IPS-15b (cell line): ENCODE measurements around the gene FBXL16.

Experiments
- H3K27me3 ChIP-seq: one replicate; pipeline ENCODE4 v1.6.1; 2013; ENCODE audit warnings: low read length; ENCODE audit not compliant: control insufficient read depth, insufficient read depth
- H3K36me3 ChIP-seq: one replicate; pipeline ENCODE4 v1.6.1; 2013; ENCODE audit warnings: low read length; ENCODE audit not compliant: control insufficient read depth, insufficient read depth
- H3K4me1 ChIP-seq: one replicate; pipeline ENCODE4 v1.6.1; 2013; ENCODE audit warnings: mild to moderate bottlenecking, low read length; ENCODE audit not compliant: control insufficient read depth, insufficient read depth
- H3K4me3 ChIP-seq: one replicate; pipeline ENCODE4 v1.5.1; 2013; ENCODE audit warnings: low read depth, low read length
- H3K9ac ChIP-seq: one replicate; pipeline ENCODE4 v1.6.1; 2013; ENCODE audit warnings: low read depth, mild to moderate bottlenecking, low read length
- H3K9me3 ChIP-seq: one replicate; pipeline ENCODE4 v1.6.1; 2013; ENCODE audit warnings: mild to moderate bottlenecking, low read length; ENCODE audit not compliant: control insufficient read depth, insufficient read depth

The FBXL16 gene

DNA sequence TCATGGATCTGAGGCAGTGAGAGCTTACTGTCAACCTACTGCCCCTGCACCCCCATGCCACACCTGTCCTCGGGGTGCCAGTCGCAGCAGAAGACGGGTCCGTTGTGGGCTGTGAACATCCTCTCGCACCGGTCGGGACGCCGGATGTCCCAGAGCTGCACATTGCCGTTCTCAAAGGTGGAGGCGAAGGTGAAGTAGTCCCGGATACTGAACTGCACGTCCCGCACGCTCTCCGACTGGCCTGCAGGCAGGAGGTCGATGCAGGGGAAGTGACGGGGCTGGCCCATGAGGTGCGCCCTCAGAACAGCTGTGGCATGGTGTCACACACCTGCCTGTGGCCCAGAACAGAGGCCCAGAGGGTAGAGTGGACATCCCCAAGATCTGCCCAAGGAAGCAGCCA is 18.1 kb downstream of the FBXL16 start:
- H3K4me3 ChIP-seq = no peak overlapping the region
- no peak overlapping the region for H3K9ac ChIP-seq
- H3K36me3 ChIP-seq = peaks cover 28% of the 10 kb centered on the region
- peaks cover 12% of the 10 kb centered on the region for H3K27me3 ChIP-seq
- H3K4me1 ChIP-seq = peaks cover 3% of the 10 kb centered on the region
- no peaks in the 10 kb centered on the region for H3K9me3 ChIP-seq

DNA sequence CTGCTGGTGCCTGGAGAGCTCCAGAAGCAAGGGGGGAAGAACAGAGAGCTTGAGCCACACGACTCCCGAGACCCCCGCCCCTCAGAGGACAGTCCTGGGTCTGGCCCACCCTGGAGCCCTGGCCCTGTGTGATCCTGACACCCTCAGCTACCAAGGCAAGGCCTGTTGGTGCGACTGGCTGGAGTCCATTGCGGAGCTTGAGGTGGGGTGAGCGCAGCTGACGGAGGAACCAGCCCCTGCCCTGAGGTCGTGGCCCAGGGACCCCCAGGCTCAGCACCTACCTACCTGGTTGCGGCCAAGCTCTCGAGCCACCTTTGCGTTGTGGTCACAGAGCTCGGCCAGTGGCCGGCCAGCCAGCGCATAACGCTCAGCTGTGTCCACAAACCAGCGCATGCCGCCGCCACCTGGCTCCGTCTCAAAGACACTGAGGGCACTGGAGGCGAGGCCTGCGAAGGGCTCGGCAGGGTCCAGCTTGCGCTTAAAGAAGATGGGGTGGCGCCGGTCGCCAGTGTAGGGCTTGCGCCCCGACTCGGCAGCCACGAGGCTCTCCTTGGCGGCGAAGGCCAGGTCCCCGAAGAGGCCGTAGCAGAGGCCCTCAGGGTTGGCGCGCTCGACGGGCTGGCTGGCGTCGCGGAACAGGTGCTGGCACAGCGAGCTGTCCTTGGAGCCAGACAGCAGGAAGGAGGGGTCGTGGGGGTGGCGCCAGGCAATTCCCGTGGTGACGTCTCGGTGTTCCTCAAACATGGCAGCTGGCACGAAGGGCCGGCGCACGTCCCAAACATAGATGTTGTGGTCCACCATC is 18.9 kb downstream of the FBXL16 start:
- H3K4me1 ChIP-seq = peaks cover 3% of the 10 kb centered on the region
- H3K9me3 ChIP-seq = no peaks in the 10 kb centered on the region
- peaks cover 36% of the 10 kb centered on the region for H3K36me3 ChIP-seq
- peaks cover 4% of the 10 kb centered on the region for H3K27me3 ChIP-seq
- H3K9ac ChIP-seq = no peak overlapping the region
- no peak overlapping the region for H3K4me3 ChIP-seq

DNA sequence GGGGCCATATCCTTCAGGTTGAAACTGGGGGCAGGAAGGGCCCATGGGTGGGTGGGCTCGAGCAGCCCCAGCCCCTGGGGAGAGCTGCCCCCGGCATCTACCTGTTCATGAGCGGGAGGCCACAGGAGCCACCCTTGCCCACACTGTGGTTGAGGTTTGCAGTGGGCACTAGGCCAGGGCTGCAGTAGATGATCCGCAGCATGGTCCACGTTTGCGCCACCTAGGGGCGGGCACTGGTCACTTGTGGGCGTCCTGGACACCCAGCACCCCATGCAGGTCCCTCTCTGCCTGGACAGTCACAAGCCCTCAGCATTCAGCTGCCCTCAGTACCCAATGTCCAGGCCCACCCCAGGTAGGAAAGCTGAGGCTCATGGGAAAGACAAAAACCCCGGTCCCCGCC is 19.6 kb downstream of the FBXL16 start:
- no peak overlapping the region for H3K9ac ChIP-seq

DNA sequence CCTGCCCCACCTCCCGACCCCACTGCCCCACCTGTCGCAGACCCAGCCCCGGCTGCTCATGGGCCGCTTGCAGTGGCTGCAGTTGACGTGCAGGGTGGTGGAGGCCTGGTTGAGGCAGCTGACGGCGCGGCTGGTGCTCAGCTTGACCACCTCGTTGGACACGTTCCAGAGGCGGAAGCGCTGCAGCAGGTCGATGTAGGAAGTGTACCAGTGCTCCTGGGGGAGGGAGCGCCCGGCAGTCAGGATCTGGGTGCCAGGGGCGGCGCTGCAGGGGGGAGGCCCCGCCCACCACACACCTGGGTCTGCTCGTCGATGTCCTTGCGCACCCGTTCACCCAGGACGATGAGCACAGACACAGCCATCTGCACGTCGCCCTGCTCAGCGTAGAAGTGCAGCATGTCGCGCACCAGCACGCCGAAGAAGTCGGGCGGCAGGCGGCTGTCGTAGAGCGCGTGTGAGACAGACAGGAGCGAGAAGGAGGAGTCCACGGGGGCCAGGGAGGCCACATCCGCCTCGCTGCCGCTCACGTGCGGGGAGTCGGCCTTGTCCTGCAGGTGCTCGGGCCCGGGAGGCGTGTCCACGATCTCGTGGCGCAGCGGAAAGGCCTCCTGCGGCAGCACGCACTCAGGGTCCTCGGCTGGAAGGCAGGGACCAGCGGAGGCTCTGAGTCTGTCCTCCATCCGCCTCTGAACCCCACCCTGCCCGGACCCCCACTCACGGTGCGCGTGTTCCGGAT is 20.5 kb downstream of the FBXL16 start:
- H3K27me3 ChIP-seq = no peaks in the 10 kb centered on the region
- H3K36me3 ChIP-seq = peaks cover 39% of the 10 kb centered on the region
- no peak overlapping the region for H3K9ac ChIP-seq
- H3K4me3 ChIP-seq = no peak overlapping the region
- no peaks in the 10 kb centered on the region for H3K9me3 ChIP-seq
- peaks cover 3% of the 10 kb centered on the region for H3K4me1 ChIP-seq

More for the DNA sequence above, 19.6 kb downstream of the FBXL16 start:
- H3K27me3 ChIP-seq = peaks cover under 1% of the 10 kb centered on the region
- peaks cover 39% of the 10 kb centered on the region for H3K36me3 ChIP-seq
- peaks cover 3% of the 10 kb centered on the region for H3K4me1 ChIP-seq
- H3K9me3 ChIP-seq = no peaks in the 10 kb centered on the region
- no peak overlapping the region for H3K4me3 ChIP-seq

DNA sequence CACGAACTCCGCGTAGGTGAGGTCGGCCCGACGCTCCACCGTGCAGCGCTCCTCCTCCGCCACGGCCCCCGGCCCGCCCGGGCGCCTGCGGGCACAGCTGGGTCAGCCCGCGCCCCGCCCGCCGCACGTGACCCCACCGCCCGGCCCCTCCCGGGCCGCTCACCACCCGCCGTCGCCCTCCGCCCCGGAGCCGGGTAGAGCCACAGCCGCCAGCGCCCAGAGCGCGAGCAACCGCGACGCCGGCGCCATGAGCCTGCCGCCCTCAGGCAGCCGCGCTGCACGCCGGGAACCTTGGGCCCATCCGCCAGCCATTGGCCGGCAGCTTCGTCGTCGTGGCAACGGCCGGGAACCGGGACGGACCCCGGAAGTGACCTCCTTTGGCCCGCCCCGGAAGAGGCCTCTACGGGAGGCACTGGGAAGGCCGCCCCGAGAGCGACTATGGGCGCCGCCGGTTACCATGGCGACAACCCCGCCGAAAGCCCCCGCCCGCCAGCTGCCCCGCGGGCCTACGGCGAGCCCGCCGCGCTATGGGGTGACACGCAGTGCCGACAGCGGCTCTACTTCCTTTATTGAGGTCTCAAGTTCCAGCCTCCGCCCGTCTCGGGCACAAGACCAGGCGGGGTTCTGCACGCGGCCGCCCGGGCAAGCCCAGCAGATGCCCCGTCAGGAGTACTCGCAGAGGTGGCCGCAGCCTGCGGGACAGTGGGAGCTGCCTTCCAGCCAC is 21.4 kb downstream of the FBXL16 start, which contains the start of gene JMJD8:
Gene JMJD8 (minus strand): TSS at position 264 of the 724 bp plus-strand sequence. CDS start 15 bp downstream, at position 249.
- no peaks in the 10 kb centered on the region for H3K9me3 ChIP-seq
- H3K9ac ChIP-seq = peak within 1 kb of the TSS; percentile 70
- no peaks in the 10 kb centered on the region for H3K27me3 ChIP-seq
- H3K4me3 ChIP-seq = peak within 1 kb of the TSS; percentile 75
- peaks cover 39% of the 10 kb centered on the region for H3K36me3 ChIP-seq
- H3K4me1 ChIP-seq = peaks cover 3% of the 10 kb centered on the region

DNA sequence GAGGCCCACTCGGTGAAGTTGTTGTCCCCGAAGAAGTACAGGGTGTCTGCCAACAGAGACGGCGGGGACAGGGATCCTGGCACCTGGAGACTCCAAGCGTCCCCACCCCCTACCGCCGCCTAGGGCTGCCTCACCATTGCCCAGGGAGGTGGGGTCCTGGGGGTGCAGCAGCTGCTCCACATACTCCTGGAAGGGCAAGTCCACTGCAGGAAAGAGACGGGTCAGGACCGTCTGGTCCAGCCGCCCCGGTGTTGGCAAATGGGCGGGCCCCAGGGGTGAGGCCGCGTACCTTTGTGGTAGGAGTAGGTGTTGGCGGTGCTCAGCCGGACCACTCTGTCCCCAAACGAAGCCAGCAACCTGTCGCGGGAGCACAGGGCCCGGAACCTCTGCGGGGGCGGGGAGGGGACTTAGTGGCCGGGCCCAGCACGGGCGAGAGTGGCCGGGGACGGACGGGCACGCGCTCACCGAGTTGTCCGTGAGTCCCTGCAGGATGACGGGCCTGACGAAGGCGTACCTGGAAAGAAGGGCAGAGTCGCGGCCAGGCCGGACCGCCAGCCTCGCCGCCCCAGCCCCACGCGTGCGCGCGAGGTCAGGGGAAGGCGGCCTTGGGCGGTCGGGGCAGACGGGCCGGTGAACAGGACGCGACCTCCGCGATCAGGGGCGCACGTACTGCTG is 22.1 kb downstream of the FBXL16 start:
- Histone ChIP-seq H3K9me3 (no peaks in the 10 kb centered on the region), H3K4me1 (peaks cover 3% of the 10 kb centered on the region), H3K36me3 (peaks cover 39% of the 10 kb centered on the region), H3K9ac (peak overlapping the region; percentile 70), H3K4me3 (peak overlapping the region; percentile 75), H3K27me3 (no peaks in the 10 kb centered on the region)

DNA sequence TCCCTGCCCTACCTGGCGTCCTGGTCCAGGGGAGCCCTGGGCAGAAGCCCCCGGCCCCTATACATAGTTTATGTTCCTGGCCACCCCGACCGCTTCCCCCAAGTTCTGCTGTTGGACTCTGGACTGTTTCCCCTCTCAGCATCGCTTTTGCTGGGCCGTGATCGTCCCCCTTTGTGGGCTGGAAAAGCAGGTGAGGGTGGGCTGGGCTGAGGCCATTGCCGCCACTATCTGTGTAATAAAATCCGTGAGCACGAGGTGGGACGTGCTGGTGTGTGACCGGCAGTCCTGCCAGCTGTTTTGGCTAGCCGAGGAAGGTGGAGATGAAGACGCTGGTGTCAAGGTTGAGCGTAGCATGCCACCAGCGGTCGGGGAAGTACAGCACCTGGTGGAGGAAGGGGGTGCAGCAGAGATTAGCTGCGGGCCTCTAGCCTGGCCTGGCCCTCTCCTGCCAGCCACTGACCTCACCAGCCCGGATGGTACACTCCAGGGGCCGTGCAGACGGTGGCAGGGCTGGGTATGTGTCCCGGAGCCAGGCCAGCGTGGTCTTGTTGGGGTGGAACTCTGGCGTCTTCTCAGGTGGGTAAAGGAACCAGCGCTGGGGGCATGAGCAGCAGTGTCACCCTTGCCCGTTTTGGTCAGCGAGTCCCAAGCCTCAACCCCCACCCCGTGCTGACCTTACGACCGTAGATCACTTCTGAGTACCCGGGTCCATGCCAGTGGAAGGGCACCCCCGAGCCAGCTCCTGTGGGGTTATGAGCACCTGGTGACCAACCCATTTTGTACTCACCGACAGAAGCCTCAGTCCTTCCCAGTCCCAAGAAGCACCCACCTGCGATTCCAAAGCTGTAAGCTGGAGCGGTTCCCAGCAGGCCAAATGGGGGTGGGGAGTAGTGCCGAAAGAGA is 22.9 kb downstream of the FBXL16 start:
- peak overlapping the region; percentile 75 for H3K4me3 ChIP-seq
- peaks cover 39% of the 10 kb centered on the region for H3K36me3 ChIP-seq
- no peaks in the 10 kb centered on the region for H3K9me3 ChIP-seq
- peaks cover 3% of the 10 kb centered on the region for H3K4me1 ChIP-seq
- H3K9ac ChIP-seq = no peak overlapping the region
- H3K27me3 ChIP-seq = no peaks in the 10 kb centered on the region

DNA sequence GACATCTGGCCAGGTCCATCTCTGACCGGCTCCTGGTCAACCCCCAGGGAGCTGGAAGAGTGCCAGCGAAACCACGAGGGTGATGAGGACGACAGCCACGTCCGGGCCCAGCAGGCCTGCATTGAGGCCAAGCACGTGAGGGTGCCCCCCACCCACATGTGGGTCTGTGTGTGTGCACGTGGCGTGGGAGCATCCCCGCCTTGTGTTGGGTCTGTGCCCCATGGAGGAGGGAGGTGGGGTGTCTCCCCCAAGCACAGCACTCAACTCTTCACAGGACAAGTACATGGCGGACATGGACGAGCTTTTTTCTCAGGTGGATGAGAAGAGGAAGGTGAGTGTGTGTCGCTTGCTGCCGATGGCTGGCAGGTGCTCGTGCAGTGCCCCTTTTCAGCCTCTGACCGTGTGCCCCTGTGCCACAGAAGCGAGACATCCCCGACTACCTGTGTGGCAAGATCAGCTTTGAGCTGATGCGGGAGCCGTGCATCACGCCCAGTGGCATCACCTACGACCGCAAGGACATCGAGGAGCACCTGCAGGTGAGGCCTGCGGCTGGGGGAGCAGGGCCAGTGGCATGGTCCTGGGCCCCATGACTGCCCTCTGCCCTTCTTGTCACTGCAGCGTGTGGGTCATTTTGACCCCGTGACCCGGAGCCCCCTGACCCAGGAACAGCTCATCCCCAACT is 23.7 kb downstream of the FBXL16 start:
- Histone ChIP-seq H3K9ac (no peak overlapping the region), H3K4me1 (peaks cover 3% of the 10 kb centered on the region), H3K36me3 (peaks cover 39% of the 10 kb centered on the region), H3K9me3 (no peaks in the 10 kb centered on the region), H3K27me3 (no peaks in the 10 kb centered on the region), H3K4me3 (peak overlapping the region; percentile 69)

DNA sequence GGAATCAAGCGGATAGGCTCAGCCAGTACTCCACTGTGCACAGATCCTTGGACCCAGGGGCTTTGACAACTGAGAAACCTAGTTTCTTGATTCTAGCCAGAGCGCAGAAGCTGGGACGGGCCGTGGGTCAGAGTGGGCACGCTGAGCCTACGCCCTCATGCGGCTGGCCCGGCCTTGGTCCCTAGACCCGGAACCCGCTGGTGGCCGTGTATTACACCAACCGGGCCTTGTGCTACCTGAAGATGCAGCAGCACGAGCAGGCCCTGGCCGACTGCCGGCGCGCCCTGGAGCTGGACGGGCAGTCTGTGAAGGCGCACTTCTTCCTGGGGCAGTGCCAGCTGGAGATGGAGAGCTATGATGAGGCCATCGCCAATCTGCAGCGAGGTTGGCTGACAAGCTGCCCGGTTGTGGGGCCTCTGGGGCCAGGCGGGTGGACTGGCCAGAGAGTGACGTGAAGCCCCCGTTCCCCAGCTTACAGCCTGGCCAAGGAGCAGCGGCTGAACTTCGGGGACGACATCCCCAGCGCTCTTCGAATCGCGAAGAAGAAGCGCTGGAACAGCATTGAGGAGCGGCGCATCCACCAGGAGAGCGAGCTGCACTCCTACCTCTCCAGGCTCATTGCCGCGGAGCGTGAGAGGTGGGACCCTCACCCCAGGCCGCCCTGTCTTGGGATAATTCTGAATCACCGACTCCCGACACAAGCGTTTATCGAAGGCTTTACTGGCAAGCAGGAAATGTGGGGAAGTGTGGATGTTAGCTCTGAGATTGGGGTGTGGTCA is 24.4 kb downstream of the FBXL16 start:
- H3K36me3 ChIP-seq = peaks cover 32% of the 10 kb centered on the region
- peak overlapping the region; percentile 83 for H3K9ac ChIP-seq
- H3K4me3 ChIP-seq = peak overlapping the region; percentile 69
- H3K4me1 ChIP-seq = peaks cover 3% of the 10 kb centered on the region
- no peaks in the 10 kb centered on the region for H3K9me3 ChIP-seq
- no peaks in the 10 kb centered on the region for H3K27me3 ChIP-seq

DNA sequence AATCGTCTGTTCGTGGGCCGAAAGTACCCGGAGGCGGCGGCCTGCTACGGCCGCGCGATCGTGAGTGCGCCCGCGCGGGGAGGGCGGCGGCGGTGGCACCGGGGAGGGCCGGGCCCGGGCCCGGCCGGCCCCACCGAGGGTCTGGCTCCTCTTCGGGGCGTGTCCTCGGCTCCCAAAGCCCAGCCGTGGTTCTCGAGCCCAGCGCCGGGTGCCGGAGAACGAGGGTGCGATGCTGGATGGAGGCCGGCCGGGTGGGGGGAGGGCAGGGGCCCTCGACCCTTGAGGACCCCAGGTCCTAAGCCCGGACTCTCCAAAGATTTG is 25.0 kb downstream of the FBXL16 start:
- Histone ChIP-seq H3K36me3 (peaks cover 29% of the 10 kb centered on the region), H3K27me3 (no peaks in the 10 kb centered on the region), H3K9me3 (no peaks in the 10 kb centered on the region), H3K9ac (peak overlapping the region; percentile 83), H3K4me1 (peaks cover 3% of the 10 kb centered on the region), H3K4me3 (peak overlapping the region; percentile 69)
